ENCODE data around the gene SULT1C3.

SULT1C3 gene

DNA sequence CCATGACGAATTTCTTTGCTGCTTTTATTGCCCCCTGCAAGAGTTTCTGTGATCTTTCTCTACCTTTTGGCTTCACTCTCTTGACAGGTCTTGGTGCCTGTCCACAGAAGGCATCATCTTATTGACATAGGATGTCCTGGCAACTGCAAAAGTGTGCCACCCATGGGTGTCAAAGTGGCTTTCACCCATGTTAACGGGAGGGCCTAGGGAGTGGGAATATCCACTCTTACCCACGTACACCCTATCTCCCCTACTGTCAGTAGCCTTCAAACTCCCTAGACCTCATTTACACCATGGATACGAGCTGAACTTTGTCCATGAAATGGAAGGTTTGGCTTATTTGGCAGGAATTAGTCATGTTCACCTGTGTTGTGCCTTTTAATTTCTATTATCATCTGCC lies 16.2 kb upstream of the SULT1C3 start:
- no peak for DNase-seq (ENCODE audit: low read depth in 1 of 2, low spot score in 1 of 2)
- Histone ChIP-seq H3K27ac (replicated peaks) (no peak overlapping the region), H3K4me3 (replicated peaks; ENCODE audit: insufficient read depth, low read length) (no peak overlapping the region), H3K27me3 (ENCODE audit: insufficient read depth, poor library complexity, severe bottlenecking) (peaks cover 5% of the 10 kb centered on the region)
- TF ChIP-seq, protein P1, sequence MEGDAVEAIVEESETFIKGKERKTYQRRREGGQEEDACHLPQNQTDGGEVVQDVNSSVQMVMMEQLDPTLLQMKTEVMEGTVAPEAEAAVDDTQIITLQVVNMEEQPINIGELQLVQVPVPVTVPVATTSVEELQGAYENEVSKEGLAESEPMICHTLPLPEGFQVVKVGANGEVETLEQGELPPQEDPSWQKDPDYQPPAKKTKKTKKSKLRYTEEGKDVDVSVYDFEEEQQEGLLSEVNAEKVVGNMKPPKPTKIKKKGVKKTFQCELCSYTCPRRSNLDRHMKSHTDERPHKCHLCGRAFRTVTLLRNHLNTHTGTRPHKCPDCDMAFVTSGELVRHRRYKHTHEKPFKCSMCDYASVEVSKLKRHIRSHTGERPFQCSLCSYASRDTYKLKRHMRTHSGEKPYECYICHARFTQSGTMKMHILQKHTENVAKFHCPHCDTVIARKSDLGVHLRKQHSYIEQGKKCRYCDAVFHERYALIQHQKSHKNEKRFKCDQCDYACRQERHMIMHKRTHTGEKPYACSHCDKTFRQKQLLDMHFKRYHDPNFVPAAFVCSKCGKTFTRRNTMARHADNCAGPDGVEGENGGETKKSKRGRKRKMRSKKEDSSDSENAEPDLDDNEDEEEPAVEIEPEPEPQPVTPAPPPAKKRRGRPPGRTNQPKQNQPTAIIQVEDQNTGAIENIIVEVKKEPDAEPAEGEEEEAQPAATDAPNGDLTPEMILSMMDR (IDR thresholded peaks at IDR 0.05; ENCODE audit: insufficient read depth, low read length): no peak
- TF ChIP-seq POLR2AphosphoS5 (IDR thresholded peaks at IDR 0.05; ENCODE audit: low read depth) (no peak), SPI1 (IDR thresholded peaks at IDR 0.05; ENCODE audit: borderline replicate concordance, low read depth) (no peak), GABPA (IDR thresholded peaks at IDR 0.05; ENCODE audit: low read depth) (no peak)
- TF ChIP-seq, protein P2, sequence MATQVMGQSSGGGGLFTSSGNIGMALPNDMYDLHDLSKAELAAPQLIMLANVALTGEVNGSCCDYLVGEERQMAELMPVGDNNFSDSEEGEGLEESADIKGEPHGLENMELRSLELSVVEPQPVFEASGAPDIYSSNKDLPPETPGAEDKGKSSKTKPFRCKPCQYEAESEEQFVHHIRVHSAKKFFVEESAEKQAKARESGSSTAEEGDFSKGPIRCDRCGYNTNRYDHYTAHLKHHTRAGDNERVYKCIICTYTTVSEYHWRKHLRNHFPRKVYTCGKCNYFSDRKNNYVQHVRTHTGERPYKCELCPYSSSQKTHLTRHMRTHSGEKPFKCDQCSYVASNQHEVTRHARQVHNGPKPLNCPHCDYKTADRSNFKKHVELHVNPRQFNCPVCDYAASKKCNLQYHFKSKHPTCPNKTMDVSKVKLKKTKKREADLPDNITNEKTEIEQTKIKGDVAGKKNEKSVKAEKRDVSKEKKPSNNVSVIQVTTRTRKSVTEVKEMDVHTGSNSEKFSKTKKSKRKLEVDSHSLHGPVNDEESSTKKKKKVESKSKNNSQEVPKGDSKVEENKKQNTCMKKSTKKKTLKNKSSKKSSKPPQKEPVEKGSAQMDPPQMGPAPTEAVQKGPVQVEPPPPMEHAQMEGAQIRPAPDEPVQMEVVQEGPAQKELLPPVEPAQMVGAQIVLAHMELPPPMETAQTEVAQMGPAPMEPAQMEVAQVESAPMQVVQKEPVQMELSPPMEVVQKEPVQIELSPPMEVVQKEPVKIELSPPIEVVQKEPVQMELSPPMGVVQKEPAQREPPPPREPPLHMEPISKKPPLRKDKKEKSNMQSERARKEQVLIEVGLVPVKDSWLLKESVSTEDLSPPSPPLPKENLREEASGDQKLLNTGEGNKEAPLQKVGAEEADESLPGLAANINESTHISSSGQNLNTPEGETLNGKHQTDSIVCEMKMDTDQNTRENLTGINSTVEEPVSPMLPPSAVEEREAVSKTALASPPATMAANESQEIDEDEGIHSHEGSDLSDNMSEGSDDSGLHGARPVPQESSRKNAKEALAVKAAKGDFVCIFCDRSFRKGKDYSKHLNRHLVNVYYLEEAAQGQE (IDR thresholded peaks at IDR 0.05; ENCODE audit: insufficient replicate concordance, low read depth): no peak

DNA sequence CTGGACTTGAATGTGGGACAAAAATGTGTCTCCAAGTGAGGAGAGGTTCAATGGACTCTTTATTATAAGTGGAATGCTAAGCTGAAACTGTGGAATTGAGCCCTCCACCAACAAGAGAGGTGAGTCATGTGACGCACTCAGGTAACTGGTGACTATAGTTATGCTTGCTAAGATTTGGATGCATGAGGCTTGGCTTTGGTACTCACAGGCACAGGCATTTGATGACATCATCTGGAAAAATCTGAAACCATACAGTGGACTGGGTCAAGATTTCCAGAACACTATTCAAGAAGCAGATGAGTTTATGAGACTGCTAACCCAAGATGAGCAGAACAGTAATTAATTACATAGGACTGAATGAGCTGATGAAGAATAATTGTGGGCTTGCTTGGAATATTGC lies 15.7 kb upstream of the SULT1C3 start:
- no peak overlapping the region for H3K27ac ChIP-seq (replicated peaks)
- H3K27me3 ChIP-seq (ENCODE audit: insufficient read depth, poor library complexity, severe bottlenecking): peaks cover 5% of the 10 kb centered on the region
- no peak overlapping the region for H3K4me3 ChIP-seq (replicated peaks; ENCODE audit: insufficient read depth, low read length)
- DNase-seq (ENCODE audit: low read depth in 1 of 2, low spot score in 1 of 2): no peak
- TF ChIP-seq GABPA (IDR thresholded peaks at IDR 0.05; ENCODE audit: low read depth): no peak
- TF ChIP-seq, protein P1 (IDR thresholded peaks at IDR 0.05; ENCODE audit: insufficient read depth, low read length): no peak
- no peak for TF ChIP-seq POLR2AphosphoS5 (IDR thresholded peaks at IDR 0.05; ENCODE audit: low read depth)
- no peak for TF ChIP-seq SPI1 (IDR thresholded peaks at IDR 0.05; ENCODE audit: borderline replicate concordance, low read depth)
- TF ChIP-seq, protein P2 (IDR thresholded peaks at IDR 0.05; ENCODE audit: insufficient replicate concordance, low read depth): no peak

DNA sequence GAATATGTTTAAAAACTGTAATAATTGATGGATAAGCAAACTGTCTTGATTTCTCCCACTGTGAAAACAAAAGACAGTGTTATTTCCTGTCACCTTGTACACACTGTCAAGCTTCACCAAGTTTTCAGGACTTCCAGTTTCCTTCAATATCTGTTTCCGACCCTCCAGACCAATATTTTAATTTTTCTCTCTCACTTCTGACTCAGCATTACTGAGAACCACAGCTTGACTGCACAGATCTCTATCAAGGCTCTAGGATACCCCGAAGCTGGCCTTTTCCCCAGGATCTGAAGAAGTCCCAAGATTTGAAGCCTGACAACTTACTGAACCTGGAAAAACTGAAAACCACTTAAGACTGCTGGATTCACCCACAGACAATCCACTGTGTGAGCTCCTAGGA lies 13.2 kb upstream of the SULT1C3 start:
- DNase-seq (ENCODE audit: low read depth in 1 of 2, low spot score in 1 of 2): no peak
- H3K27me3 ChIP-seq (ENCODE audit: insufficient read depth, poor library complexity, severe bottlenecking): peaks cover 5% of the 10 kb centered on the region
- TF ChIP-seq GABPA (IDR thresholded peaks at IDR 0.05; ENCODE audit: low read depth): no peak
- TF ChIP-seq POLR2AphosphoS5 (IDR thresholded peaks at IDR 0.05; ENCODE audit: low read depth): no peak
- TF ChIP-seq, protein P1 (IDR thresholded peaks at IDR 0.05; ENCODE audit: insufficient read depth, low read length): no peak
- no peak for TF ChIP-seq SPI1 (IDR thresholded peaks at IDR 0.05; ENCODE audit: borderline replicate concordance, low read depth)
- TF ChIP-seq, protein P2 (IDR thresholded peaks at IDR 0.05; ENCODE audit: insufficient replicate concordance, low read depth): no peak
- H3K27ac ChIP-seq (replicated peaks): no peak overlapping the region
- no peak overlapping the region for H3K4me3 ChIP-seq (replicated peaks; ENCODE audit: insufficient read depth, low read length)
